GM19372 (cell line): Measurements from ENCODE around the gene ACHE.

Experiments
- ATAC-seq: cut with Tn5 transposase; IDR thresholded peaks from one replicate; pipeline ENCODE4 v1.9.1; 2021; ENCODE audit warnings: mild to moderate bottlenecking, low read depth, moderate library complexity; ENCODE audit not compliant: unreplicated experiment

The ACHE gene

DNA sequence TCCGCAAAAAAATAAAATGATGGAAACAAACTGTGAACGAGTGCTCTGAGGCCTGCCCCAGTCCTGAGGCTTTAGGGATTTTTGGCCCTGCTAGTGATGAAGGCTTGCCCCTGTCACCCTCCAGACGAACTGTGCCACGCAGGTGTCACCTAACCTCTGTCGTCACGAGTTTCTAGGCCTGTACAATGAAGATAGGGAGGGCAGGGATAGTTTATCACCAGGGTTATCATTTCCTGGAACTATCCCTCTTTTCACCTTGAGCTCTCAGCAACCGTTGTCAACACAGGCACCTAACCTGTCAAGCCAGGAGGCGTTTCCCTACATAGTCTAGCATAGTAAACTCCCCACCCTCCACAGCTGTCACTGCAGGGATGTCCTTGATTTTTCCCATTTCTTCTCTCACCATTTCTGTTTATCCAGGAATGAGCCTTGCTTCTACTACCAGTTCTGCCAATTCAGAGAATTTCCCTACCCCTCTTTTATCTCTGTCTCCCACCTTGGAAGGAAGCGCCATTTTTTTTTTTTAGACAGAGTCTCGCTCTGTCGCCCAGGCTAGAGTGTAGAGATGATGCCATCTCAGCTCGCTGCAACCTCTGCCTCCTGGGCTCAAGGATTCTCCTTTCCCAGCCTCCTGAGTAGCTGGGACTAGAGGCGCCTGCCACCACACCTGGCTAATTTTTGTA is 2.2 kb upstream of the ACHE start:
- no peak for ATAC-seq

GRCh38 chr7:100896732-100897608 is 1.3 kb upstream of the ACHE start:
- ATAC-seq = no peak

DNA sequence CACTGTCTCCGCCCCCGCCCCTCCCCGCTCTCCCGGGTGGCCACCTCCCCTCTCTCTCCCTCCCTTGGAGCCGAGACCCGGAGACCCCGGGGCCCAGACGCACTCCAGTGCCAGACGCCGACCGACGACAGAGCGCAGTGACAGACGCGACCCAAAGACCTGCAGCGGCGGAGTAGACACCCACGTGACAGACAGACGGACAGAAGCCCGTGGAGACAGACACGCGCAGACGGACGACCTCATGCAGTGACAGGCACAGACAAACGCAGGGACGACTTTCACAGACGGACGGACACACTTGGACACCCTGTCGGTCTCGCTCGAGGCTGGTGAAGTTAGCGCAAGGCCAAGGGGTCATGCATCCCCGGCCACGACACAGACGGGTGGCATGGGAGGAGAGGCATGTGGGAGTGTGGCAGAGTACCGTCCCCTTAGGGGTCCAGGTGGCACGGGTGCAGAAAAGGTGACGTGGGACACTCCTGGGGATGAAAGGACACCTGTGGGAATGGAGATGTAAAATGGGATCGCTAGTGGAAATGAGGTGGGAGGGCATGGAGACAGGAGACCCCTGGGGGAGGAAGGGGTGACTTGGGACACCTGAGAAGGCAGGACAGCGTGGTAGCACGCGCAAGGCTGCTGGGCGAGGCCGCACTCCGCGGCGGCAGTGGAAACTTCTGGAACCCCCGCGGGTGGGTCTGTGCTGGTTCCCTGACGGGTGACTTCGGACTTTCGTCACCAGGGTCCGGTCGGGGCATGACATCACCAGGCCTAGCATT is 456 bp upstream of the ACHE start:
- ATAC-seq = no peak

GRCh38 chr7:100894860-100895700 is 608 bp downstream of the ACHE start:
- ATAC-seq = no peak

DNA sequence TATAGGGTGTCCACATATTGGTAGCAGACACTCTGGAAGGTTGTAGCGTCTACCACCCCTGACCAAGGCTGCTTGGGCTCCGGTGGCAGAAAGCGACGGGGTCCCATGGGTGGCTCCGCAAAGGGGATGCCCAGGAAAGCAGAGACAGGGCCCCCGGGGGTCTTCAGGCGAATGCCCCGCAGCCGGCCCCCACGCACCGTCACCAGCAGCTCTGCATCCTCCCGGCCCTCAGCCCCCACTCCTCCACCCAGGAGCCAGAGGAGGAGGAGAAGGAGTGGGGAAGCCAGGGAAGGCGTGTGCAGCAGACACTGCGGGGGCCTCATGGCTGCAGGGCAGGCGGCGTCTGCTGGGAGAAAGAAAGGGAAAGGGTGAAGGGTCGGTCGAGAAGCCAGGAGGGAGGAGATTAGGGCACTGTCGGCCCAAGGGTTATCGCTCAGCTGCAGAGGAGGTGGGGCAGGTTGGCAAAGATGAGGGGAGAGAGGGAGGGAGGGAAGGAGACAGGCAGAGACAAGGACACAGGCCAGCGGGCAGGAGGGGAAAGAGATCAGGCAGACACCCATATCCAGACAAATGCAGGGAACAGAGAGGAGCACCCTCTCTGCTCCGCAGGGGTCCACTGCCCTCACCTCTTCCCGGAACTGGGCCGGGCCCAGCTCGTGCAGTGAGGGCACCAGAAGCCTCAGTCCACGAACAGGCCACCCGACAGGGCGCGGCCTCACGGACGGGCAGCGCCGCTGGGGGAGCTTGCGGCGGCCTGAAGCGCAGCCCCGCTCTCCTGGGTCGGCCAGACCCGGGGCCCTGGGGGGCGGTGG is 1.6 kb downstream of the ACHE start:
- ATAC-seq = no peak

DNA sequence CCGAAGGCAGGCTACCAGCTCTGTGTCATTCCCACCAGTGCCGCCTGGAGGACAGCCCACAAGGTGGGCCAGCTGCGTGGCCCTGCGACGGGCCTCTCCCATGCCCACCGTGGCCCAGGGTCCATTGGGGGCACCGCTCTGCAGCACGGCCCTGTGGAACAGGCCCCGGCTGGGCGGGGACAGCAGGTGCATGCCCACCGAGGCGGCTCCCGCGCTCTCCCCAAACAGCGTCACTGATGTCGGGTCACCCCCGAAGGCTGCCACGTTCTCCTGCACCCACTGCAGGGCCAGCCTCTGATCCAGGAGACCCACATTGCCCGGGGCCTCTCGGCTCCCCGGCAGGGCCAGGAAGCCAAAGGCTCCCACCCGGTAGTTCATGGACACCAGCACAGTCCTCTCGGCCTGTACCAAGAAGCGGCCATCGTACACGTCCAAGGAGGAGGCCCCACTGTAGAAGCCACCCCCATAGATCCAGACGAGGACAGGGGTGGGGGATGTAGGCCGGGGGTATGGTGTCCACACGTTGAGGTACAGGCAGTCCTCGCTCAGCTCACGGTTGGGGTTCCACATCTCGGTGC is 2.3 kb downstream of the ACHE start:
- no peak for ATAC-seq

GRCh38 chr7:100892364-100893317 is 3.0 kb downstream of the ACHE start:
- no peak for ATAC-seq

DNA sequence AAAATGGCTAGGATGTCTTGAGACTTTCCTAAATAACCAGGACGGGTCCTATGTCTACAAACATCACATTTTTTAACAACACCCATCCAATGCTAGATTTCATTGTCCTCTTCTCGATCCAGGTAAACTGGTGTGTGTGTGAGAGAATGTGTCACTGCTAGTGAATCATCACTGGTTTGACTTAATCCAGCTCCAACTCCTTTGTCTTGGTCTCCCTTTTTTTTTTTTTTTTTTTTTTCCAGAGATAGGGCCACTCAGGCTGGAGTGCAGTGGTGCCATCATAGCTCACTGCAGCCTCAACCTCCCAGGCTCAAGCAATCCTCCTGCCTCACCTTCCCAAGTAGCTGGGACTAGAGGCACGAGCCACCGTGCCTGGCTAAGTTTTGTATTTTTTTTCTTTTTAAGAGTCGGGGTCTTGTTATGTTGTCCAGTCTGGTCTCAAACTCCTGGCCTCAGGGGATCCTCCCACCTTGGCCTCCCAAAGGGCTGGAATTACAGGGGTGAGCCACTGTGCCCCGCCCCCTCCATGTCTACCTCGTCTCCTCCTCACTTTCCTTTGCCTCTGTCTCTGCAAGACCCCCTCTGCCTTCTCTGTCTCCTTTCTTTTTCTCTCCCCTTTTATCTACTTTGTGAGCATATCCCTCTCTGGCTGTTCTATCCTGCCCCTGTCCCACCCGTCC is 4.0 kb downstream of the ACHE start:
- no peak for ATAC-seq

- ATAC-seq = no peak
Measured at GRCh38 chr7:100890653-100891567, 4.8 kb downstream of the ACHE start.

- ATAC-seq = peak; percentile 33
Measured at GRCh38 chr7:100888988-100889750, 6.5 kb downstream of the ACHE start, which contains the start of gene UFSP1. Gene UFSP1 (minus strand): TSS chr7:100889715. CDS start chr7:100889271, 444 bp downstream.

DNA sequence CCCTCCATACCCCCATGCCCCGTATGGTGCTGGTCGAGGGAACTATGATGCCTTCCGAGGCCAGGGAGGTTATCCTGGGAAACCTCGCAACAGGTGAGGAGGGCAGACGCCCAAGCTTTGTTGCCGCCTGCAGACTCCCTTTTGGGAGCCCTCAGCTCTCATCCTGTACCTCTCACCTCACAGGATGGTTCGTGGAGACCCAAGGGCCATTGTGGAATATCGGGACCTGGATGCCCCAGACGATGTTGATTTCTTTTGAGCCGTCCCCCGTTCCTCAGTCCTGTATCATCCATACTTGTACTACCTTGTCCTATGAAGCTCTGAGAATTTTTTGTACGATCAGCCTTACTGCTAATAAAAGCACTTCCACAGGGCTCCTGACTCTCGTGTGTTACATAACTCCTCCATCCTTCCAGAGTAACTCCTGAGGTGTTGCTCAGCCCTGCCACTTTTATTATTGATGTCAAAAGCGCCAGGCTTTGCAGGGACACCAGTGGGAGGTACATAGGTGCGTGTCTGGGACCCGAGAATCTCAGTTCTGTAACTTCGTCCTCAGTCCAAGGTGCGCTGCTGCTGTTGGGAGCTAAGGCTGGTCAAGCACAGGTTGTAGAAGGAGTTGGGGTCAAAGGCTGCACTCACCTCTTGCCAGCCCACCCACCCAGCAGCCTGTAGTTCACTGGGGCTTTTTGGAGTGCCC is 7.2 kb downstream of the ACHE start:
- no peak for ATAC-seq

GRCh38 chr7:100887516-100888290 is 8.0 kb downstream of the ACHE start:
- ATAC-seq = no peak

GRCh38 chr7:100886936-100887515 is 8.7 kb downstream of the ACHE start:
- ATAC-seq = no peak
